Keratinocyte (primary cell): ENCODE data around the gene ADAM19. TPM values are rescaled to one million over a fixed set of nuclear protein-coding genes. Genes with fewer than 3 reads are reported as not detected.

Source experiments
- DNase-seq: peaks from one replicate; pipeline ENCODE4 v3.0.0-alpha.2; 2011; ENCODE audit warnings: low read depth, missing footprints, low spot score
- FAIRE-seq: peaks from 2 replicates; lab custom pipeline; 2011; peaks lifted over from hg19 to GRCh38; lab: Jason Lieb, UNC
- H2AFZ ChIP-seq: 2 replicates; pipeline ENCODE4 v1.6.0; 2012; ENCODE audit warnings: low read length, control low read depth, inconsistent platforms; ENCODE audit not compliant: control insufficient read depth
- H3K27ac ChIP-seq: 2 replicates; pipeline ENCODE4 v1.5.1; 2011; ENCODE audit warnings: low read length; ENCODE audit not compliant: control insufficient read depth, insufficient read depth
- H3K27me3 ChIP-seq: 3 replicates; pipeline ENCODE4 v1.6.0; 2011; ENCODE audit warnings: low read length; ENCODE audit not compliant: control insufficient read depth, insufficient read depth; ENCODE audit errors: extremely low read depth
- H3K36me3 ChIP-seq, 2 experiments: 2 replicates in 1 of 2; 3 replicates in 1 of 2; pipeline ENCODE4 v1.5.1; 2011; ENCODE audit warnings: low read length in 2 of 2, mild to moderate bottlenecking in 1 of 2; ENCODE audit not compliant: control insufficient read depth in 2 of 2, insufficient read depth in 2 of 2; ENCODE audit errors: extremely low read depth in 1 of 2
- H3K4me1 ChIP-seq: 3 replicates; pipeline ENCODE4 v1.5.1; 2011; ENCODE audit warnings: low read length; ENCODE audit not compliant: control insufficient read depth, insufficient read depth; ENCODE audit errors: extremely low read depth
- H3K4me2 ChIP-seq: 3 replicates; pipeline ENCODE4 v1.6.0; 2011; ENCODE audit warnings: low read depth, low read length; ENCODE audit not compliant: control insufficient read depth, insufficient read depth; ENCODE audit errors: extremely low read depth
- H3K4me3 ChIP-seq, 3 experiments: fragments of 200-600 bp in 1 of 3; sonication (generic) in 1 of 3; 2 replicates in 2 of 3; 3 replicates in 1 of 3; pipeline ENCODE4 v1.5.1; 2011 to 2016; ENCODE audit warnings: low read length in 3 of 3, mild to moderate bottlenecking in 3 of 3, control low read depth in 2 of 3, inconsistent platforms in 1 of 3, low read depth in 1 of 3, mixed read lengths in 1 of 3, mixed run types in 1 of 3, moderate library complexity in 1 of 3; ENCODE audit not compliant: control insufficient read depth in 2 of 3, insufficient read depth in 2 of 3; ENCODE audit errors: extremely low read depth in 1 of 3
- H3K79me2 ChIP-seq: 2 replicates; pipeline ENCODE4 v1.6.0; 2012; ENCODE audit warnings: low read length; ENCODE audit not compliant: control insufficient read depth, insufficient read depth
- H3K9ac ChIP-seq: 3 replicates; pipeline ENCODE4 v1.6.0; 2011; ENCODE audit warnings: low read length; ENCODE audit not compliant: control insufficient read depth, insufficient read depth; ENCODE audit errors: extremely low read depth
- H3K9me1 ChIP-seq: 3 replicates; pipeline ENCODE4 v1.6.0; 2011; ENCODE audit warnings: low read length; ENCODE audit not compliant: control insufficient read depth, insufficient read depth; ENCODE audit errors: extremely low read depth
- H3K9me3 ChIP-seq: 2 replicates; pipeline ENCODE4 v1.5.1; 2012; ENCODE audit warnings: low read depth, low read length; ENCODE audit not compliant: control insufficient read depth
- H4K20me1 ChIP-seq: 3 replicates; pipeline ENCODE4 v1.6.0; 2011; ENCODE audit warnings: low read length; ENCODE audit not compliant: control insufficient read depth, insufficient read depth; ENCODE audit errors: extremely low read depth
- EZH2 ChIP-seq: IDR thresholded peaks from one replicate; pipeline ENCODE4 v1.6.1; 2012; ENCODE audit warnings: inconsistent platforms, mild to moderate bottlenecking, low read length, moderate library complexity
- dilution Hi-C: fragments of 300-500 bp; cut with MboI; formaldehyde crosslinking; loops from one replicate; pipeline ENCODE4 v1.7.0; 2020; ENCODE audit warnings: low sequenced_read_pairs; ENCODE audit not compliant: extremely low pct_ligation_motif_present
- polyA plus RNA-seq, 5 experiments: library from polyadenylated mRNA; depleted of rRNA in 3 of 5; stranded (reverse) in 3 of 5; stranded (forward) in 1 of 5; unstranded in 1 of 5; fragments of >200 nt; gene quantifications; 1 replicate in 1 of 5; 2 replicates in 3 of 5; 3 replicates in 1 of 5; pipeline versions ENCODE4 v1.2.1 to v1.2.3, GENCODE V29; 2011 to 2012; ENCODE audit warnings: missing spikeins in 2 of 5, low read depth in 1 of 5, low replicate concordance in 1 of 5
- TF ChIP-seq, protein P1 (sequence below), 3 experiments: IDR thresholded peaks in 1 of 3; conservative IDR thresholded peaks in 1 of 3; optimal IDR thresholded peaks in 1 of 3; 2 replicates in 2 of 3; 3 replicates in 1 of 3; pipeline versions ENCODE3 to v1.5.1; 2011; ENCODE audit warnings: low read length in 3 of 3, mild to moderate bottlenecking in 3 of 3, moderate library complexity in 2 of 3, control low read depth in 1 of 3, inconsistent platforms in 1 of 3; ENCODE audit not compliant: insufficient read depth in 2 of 3; ENCODE audit errors: extremely low read depth in 1 of 3

ADAM19 gene
- polyA plus RNA-seq, 1 donor (not counting 4 experiments of a cell fraction or from before 2014, with no cell fraction given) = 22.7 TPM

- no peaks in the 10 kb centered on the region for H3K9me1 ChIP-seq
- H3K4me2 ChIP-seq = no peak overlapping the region
- FAIRE-seq = no peak
- no peak overlapping the region for H3K27ac ChIP-seq
- peaks cover 4% of the 10 kb centered on the region for H3K4me1 ChIP-seq
- H4K20me1 ChIP-seq = peaks cover 3% of the 10 kb centered on the region
- H3K36me3 ChIP-seq = no peaks in the 10 kb centered on the region
- no peak for DNase-seq
- no peaks in the 10 kb centered on the region for H3K27me3 ChIP-seq
- TF ChIP-seq EZH2 = no peak
- TF ChIP-seq, protein P1, sequence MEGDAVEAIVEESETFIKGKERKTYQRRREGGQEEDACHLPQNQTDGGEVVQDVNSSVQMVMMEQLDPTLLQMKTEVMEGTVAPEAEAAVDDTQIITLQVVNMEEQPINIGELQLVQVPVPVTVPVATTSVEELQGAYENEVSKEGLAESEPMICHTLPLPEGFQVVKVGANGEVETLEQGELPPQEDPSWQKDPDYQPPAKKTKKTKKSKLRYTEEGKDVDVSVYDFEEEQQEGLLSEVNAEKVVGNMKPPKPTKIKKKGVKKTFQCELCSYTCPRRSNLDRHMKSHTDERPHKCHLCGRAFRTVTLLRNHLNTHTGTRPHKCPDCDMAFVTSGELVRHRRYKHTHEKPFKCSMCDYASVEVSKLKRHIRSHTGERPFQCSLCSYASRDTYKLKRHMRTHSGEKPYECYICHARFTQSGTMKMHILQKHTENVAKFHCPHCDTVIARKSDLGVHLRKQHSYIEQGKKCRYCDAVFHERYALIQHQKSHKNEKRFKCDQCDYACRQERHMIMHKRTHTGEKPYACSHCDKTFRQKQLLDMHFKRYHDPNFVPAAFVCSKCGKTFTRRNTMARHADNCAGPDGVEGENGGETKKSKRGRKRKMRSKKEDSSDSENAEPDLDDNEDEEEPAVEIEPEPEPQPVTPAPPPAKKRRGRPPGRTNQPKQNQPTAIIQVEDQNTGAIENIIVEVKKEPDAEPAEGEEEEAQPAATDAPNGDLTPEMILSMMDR (optimal IDR thresholded peaks at IDR 0.05 in 1 of 3, IDR thresholded peaks at IDR 0.05 in 1 of 3, conservative IDR thresholded peaks at IDR 0.05 in 1 of 3; ENCODE audit: extremely low read depth in 1 of 3, insufficient read depth in 2 of 3, low read length in 3 of 3) = no peak
- H3K4me3 ChIP-seq = no peak overlapping the region
- dilution Hi-C loops = no loop called here
- peaks cover 80% of the 10 kb centered on the region for H3K79me2 ChIP-seq
- H2AFZ ChIP-seq = no peak overlapping the region
- H3K9me3 ChIP-seq = no peaks in the 10 kb centered on the region
- no peak overlapping the region for H3K9ac ChIP-seq
Observed at GRCh38 chr5:157548513-157549282, 26.9 kb downstream of the ADAM19 start.

GRCh38 chr5:157547941-157548512 lies 27.5 kb downstream of the ADAM19 start:
- no peaks in the 10 kb centered on the region for H3K9me1 ChIP-seq
- H3K4me2 ChIP-seq = no peak overlapping the region
- H3K36me3 ChIP-seq = no peaks in the 10 kb centered on the region
- no peak overlapping the region for H3K4me3 ChIP-seq
- no peak overlapping the region for H3K27ac ChIP-seq
- no peak overlapping the region for H2AFZ ChIP-seq
- FAIRE-seq (no peak), DNase-seq (no peak)
- no peaks in the 10 kb centered on the region for H3K27me3 ChIP-seq
- peaks cover 4% of the 10 kb centered on the region for H3K4me1 ChIP-seq
- peaks cover 85% of the 10 kb centered on the region for H3K79me2 ChIP-seq
- dilution Hi-C loops = no loop called here
- TF ChIP-seq EZH2 = no peak
- TF ChIP-seq, protein P1 (optimal IDR thresholded peaks at IDR 0.05 in 1 of 3, IDR thresholded peaks at IDR 0.05 in 1 of 3, conservative IDR thresholded peaks at IDR 0.05 in 1 of 3; ENCODE audit: extremely low read depth in 1 of 3, insufficient read depth in 2 of 3, low read length in 3 of 3) = no peak
- H3K9me3 ChIP-seq = no peaks in the 10 kb centered on the region
- peaks cover 3% of the 10 kb centered on the region for H4K20me1 ChIP-seq
- H3K9ac ChIP-seq = no peak overlapping the region
